Osteoblast (primary cell): ENCODE measurements around the gene TBX15. TPM values are rescaled to one million over a fixed set of nuclear protein-coding genes. Genes with fewer than 3 reads are reported as not detected.

Source experiments
- DNase-seq: peaks from one replicate; pipeline ENCODE4 v3.0.0; 2011; ENCODE audit warnings: low spot score, mixed read lengths; ENCODE audit not compliant: insufficient read length; ENCODE audit errors: missing footprints
- H2AFZ ChIP-seq: 2 replicates; pipeline ENCODE4 v1.6.0; 2011; ENCODE audit warnings: mild to moderate bottlenecking, low read length
- H3K27ac ChIP-seq: 2 replicates; pipeline ENCODE4 v1.5.1; 2011; ENCODE audit warnings: mild to moderate bottlenecking, low read depth, low read length, moderate library complexity
- H3K27me3 ChIP-seq: 2 replicates; pipeline ENCODE4 v1.6.0; 2012; ENCODE audit warnings: mild to moderate bottlenecking, control low read depth, inconsistent platforms, low read length, moderate library complexity; ENCODE audit not compliant: insufficient read depth
- H3K36me3 ChIP-seq: 2 replicates; pipeline ENCODE4 v1.5.1; 2011; ENCODE audit warnings: mild to moderate bottlenecking, low read length, control low read depth, moderate library complexity; ENCODE audit not compliant: insufficient read depth
- H3K4me1 ChIP-seq: 2 replicates; pipeline ENCODE4 v1.5.1; 2011; ENCODE audit warnings: mild to moderate bottlenecking, low read length, control low read depth, moderate library complexity; ENCODE audit not compliant: insufficient read depth
- H3K4me2 ChIP-seq: 2 replicates; pipeline ENCODE4 v1.6.0; 2011; ENCODE audit warnings: mild to moderate bottlenecking, low read length; ENCODE audit not compliant: insufficient read depth
- H3K4me3 ChIP-seq: fragments of 200-600 bp; sonication (generic); 3 replicates; pipeline ENCODE4 v1.5.1; 2012; ENCODE audit warnings: mild to moderate bottlenecking, low read length, inconsistent platforms; ENCODE audit not compliant: insufficient read depth
- H3K79me2 ChIP-seq: 2 replicates; pipeline ENCODE4 v1.6.0; 2012; ENCODE audit warnings: mild to moderate bottlenecking, low read length, control low read depth, inconsistent platforms; ENCODE audit not compliant: insufficient read depth
- H3K9me3 ChIP-seq: 2 replicates; pipeline ENCODE4 v1.5.1; 2011; ENCODE audit warnings: low read depth, low read length, control low read depth
- H4K20me1 ChIP-seq: 2 replicates; pipeline ENCODE4 v1.6.0; 2012; ENCODE audit warnings: mild to moderate bottlenecking, low read length, control low read depth; ENCODE audit not compliant: insufficient read depth
- total RNA-seq: library from RNA; depleted of rRNA; stranded (reverse); fragments of >200 nt; gene quantifications from 2 replicates; pipeline ENCODE4 v1.2.3, GENCODE V29; 2012
- TF ChIP-seq, protein P1 (sequence below): IDR thresholded peaks from 2 replicates; pipeline ENCODE4 v1.5.1; 2011; ENCODE audit warnings: mild to moderate bottlenecking, low read depth, low read length, moderate library complexity; ENCODE audit errors: extremely low read depth

Gene TBX15
- total RNA-seq, 1 donor: 44.5 TPM

DNA sequence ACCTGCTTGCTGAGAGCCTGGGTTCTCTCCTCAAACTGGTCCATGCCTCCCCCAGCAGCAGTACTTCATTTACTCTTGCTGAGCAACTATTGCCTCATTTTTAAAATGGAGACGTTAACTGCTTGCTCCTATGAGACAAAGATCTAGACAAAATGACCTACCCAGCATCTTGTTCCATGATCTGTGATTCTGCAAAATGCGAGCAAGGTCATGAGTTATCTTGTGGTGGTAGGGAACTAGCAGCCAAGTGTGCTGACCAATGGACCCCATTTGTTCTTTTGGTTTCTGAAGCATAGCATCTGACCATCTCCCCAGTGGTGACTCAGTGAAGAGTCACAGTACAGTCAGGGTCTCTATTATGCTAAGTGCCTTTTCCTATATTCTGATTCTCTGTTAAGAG is 40.4 kb downstream of the TBX15 start:
- Histone ChIP-seq H3K4me1 (peaks cover 70% of the 10 kb centered on the region), H3K27ac (peak overlapping the region; percentile 68)

DNA sequence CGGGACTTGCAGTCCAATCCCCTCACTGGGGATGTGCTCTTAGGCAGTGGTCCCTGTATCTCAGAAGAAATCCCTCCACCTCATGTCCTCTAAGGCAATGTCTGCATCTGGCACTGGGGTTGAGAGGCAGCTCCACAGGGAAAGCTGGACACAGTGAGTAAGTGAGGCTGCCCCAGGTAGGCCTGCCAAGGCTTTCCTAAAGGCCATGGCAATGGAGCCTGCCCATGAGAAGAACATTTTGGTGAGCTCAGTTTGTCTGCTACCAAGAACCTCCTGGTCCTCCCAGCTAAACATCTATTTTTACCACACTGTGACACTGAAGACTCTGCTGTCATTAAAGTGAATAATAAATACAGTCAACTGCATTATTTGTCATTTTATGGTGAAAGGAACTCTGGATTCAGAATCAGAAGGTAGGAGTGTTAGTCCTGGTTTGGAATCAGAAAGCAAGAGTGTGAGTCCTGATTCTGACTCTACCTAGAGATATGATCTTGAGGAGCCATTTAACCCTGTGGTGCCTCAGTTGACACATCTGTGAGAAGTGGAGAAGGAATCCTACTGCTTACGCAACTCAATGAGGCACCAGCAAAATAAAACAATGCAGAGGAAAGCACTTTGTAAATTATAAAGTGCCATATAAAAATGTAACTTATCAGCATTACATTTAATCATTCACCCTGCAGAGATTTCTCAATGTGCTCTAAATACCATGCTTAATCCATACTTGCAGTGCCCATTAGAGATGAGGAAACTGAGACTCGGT is 41.0 kb downstream of the TBX15 start:
- no peaks in the 10 kb centered on the region for H3K9me3 ChIP-seq
- H3K79me2 ChIP-seq: peaks cover 75% of the 10 kb centered on the region
- no peak overlapping the region for H3K4me3 ChIP-seq
- no peak overlapping the region for H2AFZ ChIP-seq
- H4K20me1 ChIP-seq: peaks cover 84% of the 10 kb centered on the region
- TF ChIP-seq, protein P1, sequence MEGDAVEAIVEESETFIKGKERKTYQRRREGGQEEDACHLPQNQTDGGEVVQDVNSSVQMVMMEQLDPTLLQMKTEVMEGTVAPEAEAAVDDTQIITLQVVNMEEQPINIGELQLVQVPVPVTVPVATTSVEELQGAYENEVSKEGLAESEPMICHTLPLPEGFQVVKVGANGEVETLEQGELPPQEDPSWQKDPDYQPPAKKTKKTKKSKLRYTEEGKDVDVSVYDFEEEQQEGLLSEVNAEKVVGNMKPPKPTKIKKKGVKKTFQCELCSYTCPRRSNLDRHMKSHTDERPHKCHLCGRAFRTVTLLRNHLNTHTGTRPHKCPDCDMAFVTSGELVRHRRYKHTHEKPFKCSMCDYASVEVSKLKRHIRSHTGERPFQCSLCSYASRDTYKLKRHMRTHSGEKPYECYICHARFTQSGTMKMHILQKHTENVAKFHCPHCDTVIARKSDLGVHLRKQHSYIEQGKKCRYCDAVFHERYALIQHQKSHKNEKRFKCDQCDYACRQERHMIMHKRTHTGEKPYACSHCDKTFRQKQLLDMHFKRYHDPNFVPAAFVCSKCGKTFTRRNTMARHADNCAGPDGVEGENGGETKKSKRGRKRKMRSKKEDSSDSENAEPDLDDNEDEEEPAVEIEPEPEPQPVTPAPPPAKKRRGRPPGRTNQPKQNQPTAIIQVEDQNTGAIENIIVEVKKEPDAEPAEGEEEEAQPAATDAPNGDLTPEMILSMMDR: no peak
- H3K27ac ChIP-seq: peak overlapping the region; percentile 68
- H3K27me3 ChIP-seq: no peaks in the 10 kb centered on the region
- peak overlapping the region; percentile 54 for H3K4me2 ChIP-seq
- DNase-seq: no peak
- H3K4me1 ChIP-seq: peaks cover 67% of the 10 kb centered on the region
- peaks cover 8% of the 10 kb centered on the region for H3K36me3 ChIP-seq

More for the DNA sequence above, 40.4 kb downstream of the TBX15 start:
- Histone ChIP-seq H3K9me3 (no peaks in the 10 kb centered on the region), H3K4me3 (no peak overlapping the region), H2AFZ (no peak overlapping the region), H3K27me3 (no peaks in the 10 kb centered on the region), H3K36me3 (peaks cover 3% of the 10 kb centered on the region), H3K4me2 (peak overlapping the region; percentile 54), H4K20me1 (peaks cover 84% of the 10 kb centered on the region), H3K79me2 (peaks cover 75% of the 10 kb centered on the region)
- TF ChIP-seq, protein P1: no peak
- DNase-seq: peak; percentile 68

DNA sequence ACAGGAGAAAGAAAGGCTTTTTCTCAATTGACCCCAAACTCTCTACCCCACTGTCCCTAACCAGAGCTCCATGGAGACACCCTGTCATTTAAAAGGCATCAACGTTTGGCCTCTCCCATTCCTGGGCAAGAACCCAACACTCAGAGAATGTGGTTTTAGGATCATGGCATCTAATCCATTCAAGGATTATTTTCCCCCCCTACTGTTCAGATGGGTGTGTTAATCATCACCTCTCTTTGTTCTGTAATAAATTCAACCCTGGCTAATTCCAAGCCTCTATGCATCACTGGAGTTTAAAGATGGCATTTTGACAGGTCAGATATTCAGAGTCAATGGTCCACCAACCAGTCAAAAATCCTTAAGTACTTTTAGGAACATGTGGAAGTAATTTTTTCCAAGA is 42.7 kb downstream of the TBX15 start:
- H3K27me3 ChIP-seq: no peaks in the 10 kb centered on the region
- H3K79me2 ChIP-seq: peaks cover 74% of the 10 kb centered on the region
- H3K36me3 ChIP-seq: peaks cover 8% of the 10 kb centered on the region
- no peak overlapping the region for H3K4me3 ChIP-seq
- H3K4me2 ChIP-seq: no peak overlapping the region
- H2AFZ ChIP-seq: no peak overlapping the region
- peaks cover 84% of the 10 kb centered on the region for H4K20me1 ChIP-seq
- H3K27ac ChIP-seq: peak overlapping the region; percentile 13
- DNase-seq: no peak
- H3K4me1 ChIP-seq: peaks cover 63% of the 10 kb centered on the region
- H3K9me3 ChIP-seq: no peaks in the 10 kb centered on the region
- TF ChIP-seq, protein P1: peak; percentile 5

DNA sequence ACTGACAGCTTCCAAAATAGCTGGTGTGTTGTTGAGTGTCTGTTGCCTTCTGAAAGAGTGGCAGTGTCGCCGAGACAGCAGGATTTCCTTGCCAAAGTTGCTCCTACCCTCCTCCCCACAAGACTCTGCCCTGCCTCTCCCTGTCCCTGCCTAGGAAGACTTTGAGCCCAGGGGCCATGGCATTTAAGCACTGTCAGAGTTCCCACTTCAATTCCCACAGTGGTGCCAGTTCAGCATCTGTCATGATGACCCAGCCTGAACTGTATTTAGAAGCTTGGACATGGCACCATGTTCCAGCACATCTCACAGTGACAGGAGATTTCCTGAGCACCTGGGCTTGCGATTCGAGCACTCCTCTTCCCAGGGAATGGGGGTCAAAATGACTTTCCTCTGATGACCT is 43.6 kb downstream of the TBX15 start:
- H3K4me2 ChIP-seq: peak overlapping the region; percentile 2
- peaks cover 74% of the 10 kb centered on the region for H3K79me2 ChIP-seq
- peaks cover 82% of the 10 kb centered on the region for H4K20me1 ChIP-seq
- no peak overlapping the region for H3K4me3 ChIP-seq
- peaks cover 53% of the 10 kb centered on the region for H3K4me1 ChIP-seq
- peaks cover 8% of the 10 kb centered on the region for H3K36me3 ChIP-seq
- H3K27me3 ChIP-seq: no peaks in the 10 kb centered on the region
- H2AFZ ChIP-seq: no peak overlapping the region
- H3K9me3 ChIP-seq: no peaks in the 10 kb centered on the region
- peak overlapping the region; percentile 34 for H3K27ac ChIP-seq
- TF ChIP-seq, protein P1: no peak
- no peak for DNase-seq
